GM20000 (cell line): ENCODE results near the gene IMMP2L.

ENCODE experiments used
- DNase-seq: peaks from one replicate; pipeline ENCODE4 v3.0.0; 2012; ENCODE audit warnings: low spot score
- CTCF ChIP-seq: IDR thresholded peaks from 2 replicates; pipeline ENCODE4 v1.5.1; 2012; ENCODE audit warnings: mild to moderate bottlenecking, control low read depth; ENCODE audit errors: extremely low read depth, missing control alignments

Gene IMMP2L

GRCh38 chr7:111568870-111569462 lies 6.7 kb upstream of the IMMP2L start:
- no peak for TF ChIP-seq CTCF
- DNase-seq: no peak

GRCh38 chr7:111568419-111568818 lies 6.1 kb upstream of the IMMP2L start:
- no peak for DNase-seq
- TF ChIP-seq CTCF: no peak

GRCh38 chr7:111564078-111564477 lies 1.8 kb upstream of the IMMP2L start:
- TF ChIP-seq CTCF: no peak
- DNase-seq: no peak

GRCh38 chr7:111561654-111561903 lies 713 bp downstream of the IMMP2L start:
- DNase-seq: no peak

GRCh38 chr7:111560773-111561653 lies 1.3 kb downstream of the IMMP2L start:
- no peak for TF ChIP-seq CTCF
- DNase-seq: peak; percentile 8

More at GRCh38 chr7:111561654-111561903, 713 bp downstream of the IMMP2L start:
- no peak for TF ChIP-seq CTCF

GRCh38 chr7:111558991-111559390 lies 3.3 kb downstream of the IMMP2L start:
- TF ChIP-seq CTCF: no peak
- DNase-seq: peak; percentile 21

GRCh38 chr7:111556977-111557376 lies 5.3 kb downstream of the IMMP2L start:
- DNase-seq: no peak
- no peak for TF ChIP-seq CTCF
